T-helper 1 cell treated with Interleukin-12 subunit alpha and Interleukin-12 subunit beta and Interleukin-4 antibody, amounts not matched to agents 30 μg/mL and 1 μg/mL, for 36 hours (primary cell): ENCODE data around the gene CFAP100.

Experiments used
- H3K27ac Mint-ChIP-seq: one replicate; pipeline ENCODE4 v1.8.0; 2021; ENCODE audit warnings: mild to moderate bottlenecking, mixed read lengths
- H3K27me3 Mint-ChIP-seq: one replicate; pipeline ENCODE4 v1.8.0; 2021; ENCODE audit warnings: low read depth, mixed read lengths
- H3K36me3 Mint-ChIP-seq: one replicate; pipeline ENCODE4 v1.8.0; 2021; ENCODE audit warnings: low read depth, mixed read lengths
- H3K4me1 Mint-ChIP-seq: one replicate; pipeline ENCODE4 v1.8.0; 2021; ENCODE audit warnings: low read depth, mixed read lengths
- H3K4me3 Mint-ChIP-seq: one replicate; pipeline ENCODE4 v1.8.0; 2021; ENCODE audit warnings: mild to moderate bottlenecking, moderate library complexity, mixed read lengths
- H3K9me3 Mint-ChIP-seq: one replicate; pipeline ENCODE4 v1.8.0; 2021; ENCODE audit warnings: mixed read lengths

The CFAP100 gene

DNA sequence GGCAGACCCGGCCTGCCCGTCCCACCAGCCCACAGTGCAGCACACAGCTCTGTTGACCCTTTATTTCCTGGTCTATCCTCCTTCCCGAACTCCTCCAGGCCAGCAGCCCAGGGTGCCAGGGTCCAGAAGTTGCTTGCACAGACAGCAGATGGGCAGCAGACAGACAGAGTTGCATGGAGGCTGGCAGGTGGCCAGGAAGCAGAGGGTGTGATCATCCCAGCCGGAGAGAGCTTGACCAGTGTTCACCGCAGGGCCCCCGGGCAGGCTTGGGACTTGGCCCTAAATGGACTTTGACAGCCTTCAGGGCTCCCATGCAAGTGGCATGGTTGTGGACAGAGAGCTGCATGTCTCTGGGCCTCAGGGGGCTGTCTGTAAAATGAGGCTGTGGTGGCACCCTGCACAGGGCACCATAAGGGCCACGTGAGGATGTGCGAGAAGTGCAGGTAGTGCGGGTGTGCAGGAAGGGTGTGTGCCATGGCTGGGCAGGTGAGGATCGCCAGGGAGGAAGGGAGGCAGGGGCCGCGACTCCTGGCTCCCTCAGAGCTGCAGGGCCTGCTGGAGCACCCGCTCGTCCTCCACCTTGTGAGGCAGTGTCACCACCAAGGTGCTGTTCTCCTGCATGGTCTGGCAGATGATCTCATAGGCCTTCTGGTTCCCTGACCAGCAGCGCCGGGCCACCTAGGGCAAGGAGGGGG is 87.2 kb downstream of the CFAP100 start:
- Mint-ChIP-seq H3K36me3 (no peaks in the 10 kb centered on the region), H3K4me3 (no peak overlapping the region), H3K4me1 (peaks cover 7% of the 10 kb centered on the region), H3K9me3 (no peaks in the 10 kb centered on the region), H3K27ac (no peak overlapping the region), H3K27me3 (no peaks in the 10 kb centered on the region)

DNA sequence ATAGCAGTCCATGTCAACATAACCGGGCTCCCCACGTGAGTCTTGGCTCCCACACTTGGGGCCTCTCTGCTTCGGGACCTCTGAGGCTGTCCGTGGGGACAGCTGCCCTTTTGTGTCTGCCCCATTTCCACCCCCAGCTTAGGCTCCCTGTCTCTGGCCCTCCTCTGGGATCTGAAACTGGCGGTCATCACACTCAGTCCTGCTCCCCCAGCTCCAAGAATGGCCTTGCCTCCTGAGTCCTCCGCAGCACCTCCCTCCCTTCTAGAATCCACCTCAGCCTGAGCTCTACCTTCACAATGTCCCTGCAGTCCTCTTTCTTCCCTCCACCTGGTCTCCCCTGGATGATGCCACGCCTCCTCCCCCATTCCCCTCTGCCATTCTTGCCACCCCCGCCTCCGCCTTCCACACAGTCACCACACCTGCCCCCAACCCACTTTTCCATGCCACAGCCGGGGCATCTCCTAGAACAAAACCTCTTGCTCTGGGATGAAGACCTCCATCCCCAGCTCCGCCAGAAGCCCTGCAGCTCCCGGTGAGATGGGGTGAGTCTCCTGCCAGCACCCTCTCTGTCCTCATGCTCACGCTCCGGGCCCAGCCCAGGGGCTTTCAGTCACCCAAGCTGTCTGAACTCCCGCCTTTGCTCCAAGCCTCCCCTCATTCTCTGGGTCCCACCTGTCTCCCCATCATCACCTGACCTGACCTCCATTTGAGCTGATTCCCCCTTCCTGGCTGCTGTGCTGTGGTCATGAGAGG is 88.0 kb downstream of the CFAP100 start:
- H3K9me3 Mint-ChIP-seq: no peaks in the 10 kb centered on the region
- H3K4me3 Mint-ChIP-seq: no peak overlapping the region
- H3K27ac Mint-ChIP-seq: no peak overlapping the region
- no peaks in the 10 kb centered on the region for H3K36me3 Mint-ChIP-seq
- H3K27me3 Mint-ChIP-seq: no peaks in the 10 kb centered on the region
- H3K4me1 Mint-ChIP-seq: peaks cover 9% of the 10 kb centered on the region

DNA sequence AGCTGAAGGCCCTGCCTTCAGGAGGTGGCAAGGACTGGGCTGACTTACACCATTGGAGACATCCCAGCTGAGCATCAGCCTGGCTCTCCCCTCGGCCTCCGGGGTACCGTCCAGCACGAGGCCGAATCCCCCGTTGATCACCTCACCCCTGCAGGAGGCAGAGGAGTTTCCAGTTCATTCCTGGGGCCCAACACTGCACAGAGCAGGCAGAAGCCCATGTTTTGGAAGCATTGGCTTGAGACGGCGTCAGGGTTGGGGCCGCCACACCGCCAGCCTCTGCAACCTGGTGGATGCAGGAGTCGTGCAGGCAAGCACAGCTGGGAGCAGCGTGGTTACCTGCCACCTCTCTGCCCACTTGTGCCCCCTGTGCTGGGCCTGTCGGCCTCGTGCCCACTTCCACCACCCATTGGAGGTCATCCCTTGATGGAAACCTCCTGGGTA is 88.6 kb downstream of the CFAP100 start:
- H3K36me3 Mint-ChIP-seq: no peaks in the 10 kb centered on the region
- H3K4me3 Mint-ChIP-seq: no peak overlapping the region
- H3K27me3 Mint-ChIP-seq: no peaks in the 10 kb centered on the region
- H3K9me3 Mint-ChIP-seq: no peaks in the 10 kb centered on the region
- no peak overlapping the region for H3K27ac Mint-ChIP-seq
- peaks cover 9% of the 10 kb centered on the region for H3K4me1 Mint-ChIP-seq

DNA sequence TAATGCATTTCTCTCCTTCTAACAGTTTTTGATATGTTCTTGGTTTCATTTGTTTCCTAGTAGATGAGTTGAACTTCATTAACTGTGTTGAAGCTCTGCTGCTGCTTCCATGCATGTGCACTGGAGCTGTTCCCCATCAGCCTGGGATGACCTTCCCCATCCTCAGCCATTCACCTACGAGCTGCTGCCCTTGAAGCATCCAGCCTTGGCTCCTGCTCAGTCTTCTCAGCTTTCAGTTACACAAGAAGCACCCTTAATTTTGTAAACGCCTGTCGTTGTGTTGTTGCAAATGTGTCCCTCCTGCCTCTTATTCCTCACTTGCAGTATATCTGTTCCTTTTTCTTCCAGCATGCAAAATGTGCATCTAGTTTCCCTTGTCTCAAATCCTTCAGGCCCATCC is 89.4 kb downstream of the CFAP100 start:
- H3K36me3 Mint-ChIP-seq: no peaks in the 10 kb centered on the region
- H3K27me3 Mint-ChIP-seq: no peaks in the 10 kb centered on the region
- no peak overlapping the region for H3K27ac Mint-ChIP-seq
- H3K4me1 Mint-ChIP-seq: peaks cover 9% of the 10 kb centered on the region
- H3K9me3 Mint-ChIP-seq: no peaks in the 10 kb centered on the region
- no peak overlapping the region for H3K4me3 Mint-ChIP-seq

DNA sequence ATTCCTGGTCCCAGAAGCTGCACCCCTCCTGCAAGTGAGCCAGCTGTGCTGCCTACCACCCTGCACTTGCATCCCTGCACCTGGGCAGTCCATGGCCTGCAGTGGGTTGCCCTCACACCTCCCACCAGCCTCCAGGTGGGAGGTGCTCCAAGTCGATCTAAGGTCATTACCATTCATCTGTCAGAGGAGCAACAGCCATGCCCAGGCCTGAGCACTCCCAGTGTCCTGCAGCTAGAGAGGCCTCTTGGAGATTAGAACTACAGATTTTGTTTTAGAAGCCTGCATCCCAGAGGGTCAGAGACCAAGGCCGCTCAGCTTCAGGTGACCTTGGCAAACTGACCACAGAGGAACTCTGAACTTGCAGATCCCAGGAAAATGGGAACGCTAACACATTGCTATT is 90.0 kb downstream of the CFAP100 start:
- Mint-ChIP-seq H3K4me1 (peaks cover 9% of the 10 kb centered on the region), H3K27me3 (no peaks in the 10 kb centered on the region), H3K9me3 (no peaks in the 10 kb centered on the region), H3K4me3 (no peak overlapping the region), H3K36me3 (no peaks in the 10 kb centered on the region), H3K27ac (no peak overlapping the region)

DNA sequence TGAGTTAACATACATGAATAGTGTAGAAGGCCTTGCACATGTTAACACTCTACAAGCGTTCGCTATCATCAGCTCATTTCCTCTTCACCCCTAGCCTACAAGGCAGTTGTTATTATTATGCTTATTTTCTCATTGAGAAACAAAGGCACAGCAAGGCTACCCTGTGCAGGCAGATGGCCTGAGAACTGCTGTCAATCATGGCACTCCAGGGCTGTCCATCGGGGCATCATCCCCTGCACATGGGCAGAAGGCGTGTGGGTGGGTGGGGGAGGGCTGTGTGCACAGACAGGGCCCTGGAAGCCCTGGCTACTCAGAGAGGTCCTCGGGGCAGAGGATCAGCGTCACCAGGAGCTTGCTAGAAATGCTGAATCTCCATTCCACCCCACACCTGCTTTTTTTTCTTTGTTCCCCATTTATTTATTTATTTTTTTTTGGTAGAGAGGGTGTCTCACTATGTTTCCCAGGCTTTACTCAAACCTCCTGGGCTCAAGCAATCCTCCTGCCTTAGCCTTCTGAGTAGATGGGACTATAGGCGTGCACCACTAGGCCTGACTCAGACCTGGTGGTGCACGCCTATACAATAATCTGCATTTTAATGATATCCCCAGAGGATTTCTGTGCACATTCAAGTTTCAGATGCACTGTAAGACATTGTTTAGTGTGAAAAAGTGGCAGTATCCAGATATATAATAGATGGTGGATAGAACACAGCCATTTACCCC is 90.6 kb downstream of the CFAP100 start:
- no peaks in the 10 kb centered on the region for H3K9me3 Mint-ChIP-seq
- H3K36me3 Mint-ChIP-seq: no peaks in the 10 kb centered on the region
- H3K4me3 Mint-ChIP-seq: no peak overlapping the region
- no peak overlapping the region for H3K27ac Mint-ChIP-seq
- H3K4me1 Mint-ChIP-seq: peaks cover 9% of the 10 kb centered on the region
- H3K27me3 Mint-ChIP-seq: no peaks in the 10 kb centered on the region

DNA sequence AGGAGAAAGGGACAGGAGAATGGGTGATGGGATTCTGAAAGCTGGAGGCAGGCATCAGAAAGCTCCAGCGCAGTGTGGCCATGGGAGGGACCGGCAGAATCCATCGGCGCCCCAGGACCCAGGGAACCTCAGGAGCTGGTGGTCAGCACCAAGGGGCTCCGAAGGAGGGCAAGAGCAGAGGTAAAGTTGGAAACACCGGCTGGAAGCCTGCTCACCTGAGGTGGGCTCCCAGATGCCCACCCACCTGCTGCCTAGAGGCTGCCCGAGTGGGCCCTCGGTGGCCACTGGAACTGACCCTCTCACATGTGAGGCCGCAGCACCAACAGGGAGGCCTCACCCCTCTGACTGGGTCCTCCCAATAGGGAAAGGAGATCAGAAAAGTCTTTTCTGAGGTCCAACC is 91.2 kb downstream of the CFAP100 start:
- Mint-ChIP-seq H3K9me3 (no peaks in the 10 kb centered on the region), H3K36me3 (no peaks in the 10 kb centered on the region), H3K27me3 (no peaks in the 10 kb centered on the region), H3K4me3 (no peak overlapping the region), H3K4me1 (peaks cover 9% of the 10 kb centered on the region), H3K27ac (no peak overlapping the region)
